NCI-H2171 treated with DMSO at 0.1 percent for 48 hours (cell line): Measurements from ENCODE around the gene SLC9A4.
"Not testable (repeated sequence)": the region's sequence is repeated elsewhere in the genome, so short reads cannot be mapped to it uniquely, and the experiment has no call there.

ENCODE experiments used
- DNase-seq: peaks from one replicate; lab custom pipeline; 2025; lab: John Stamatoyannopoulos, UW

Gene SLC9A4

GRCh38 chr2:102551329-102552096 lies 78.5 kb downstream of the SLC9A4 start:
- DNase-seq, result no peak

DNA sequence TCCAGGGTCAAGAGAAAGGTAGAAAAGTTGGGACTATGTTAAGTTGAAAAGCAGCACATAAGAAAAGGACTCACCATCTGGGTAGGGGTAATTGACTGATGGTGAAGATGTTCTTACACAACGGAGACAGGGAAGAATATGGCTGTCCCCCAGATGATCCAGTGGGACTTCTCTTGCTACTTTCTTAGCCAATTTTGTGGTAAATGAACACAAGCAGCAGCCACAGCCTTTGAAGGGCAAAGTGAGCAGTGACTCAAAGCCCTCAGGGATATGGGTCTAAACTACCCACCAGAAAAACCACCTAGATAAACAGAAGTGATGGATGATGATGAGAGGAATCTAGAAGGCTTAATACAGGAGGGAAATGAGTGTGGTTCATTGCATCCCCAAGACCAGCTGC lies 80.6 kb downstream of the SLC9A4 start:
- DNase-seq, result no peak

DNA sequence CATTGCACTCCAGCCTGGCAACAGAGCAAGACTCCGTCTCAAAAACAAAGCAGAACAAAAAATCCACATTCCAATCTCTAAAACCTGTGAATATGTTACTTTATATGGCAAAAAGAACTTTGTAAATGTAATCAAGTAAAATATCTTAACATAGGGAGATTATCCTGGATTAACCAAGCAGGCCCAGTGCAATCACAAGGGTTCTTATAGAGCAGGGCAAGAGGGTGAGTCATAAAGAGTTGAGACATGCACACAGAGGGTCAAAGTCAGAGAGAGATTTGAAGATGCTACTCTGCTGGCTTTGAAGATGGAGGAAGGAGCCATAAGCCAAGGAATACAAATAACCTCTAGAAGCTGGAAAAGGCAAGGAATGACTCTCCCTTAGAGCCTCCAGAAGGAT lies 85.4 kb downstream of the SLC9A4 start:
- DNase-seq, result no peak

DNA sequence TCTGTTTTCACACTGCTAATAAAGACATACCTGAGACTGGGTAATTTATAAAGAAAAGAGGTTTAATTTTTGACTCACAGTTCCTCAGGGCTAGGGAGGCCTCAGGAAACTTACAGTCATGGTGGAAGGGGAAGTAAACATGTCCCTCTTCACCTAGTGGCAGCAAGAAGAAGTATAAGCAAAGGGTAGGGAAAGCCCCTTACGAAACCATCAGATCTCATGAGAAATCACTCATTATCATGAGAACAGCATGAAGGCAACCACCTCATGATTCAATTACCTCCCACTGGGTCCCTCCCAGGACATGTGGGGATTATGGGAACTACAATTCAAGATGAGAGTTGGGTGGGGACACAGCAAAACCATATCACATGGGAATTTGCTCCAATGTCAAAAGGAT lies 89.5 kb downstream of the SLC9A4 start:
- not testable (repeated sequence) for DNase-seq

- no peak for DNase-seq
Observed at GRCh38 chr2:102575888-102576287, 102.9 kb downstream of the SLC9A4 start.

- no peak for DNase-seq
Observed at GRCh38 chr2:102578376-102578775, 105.3 kb downstream of the SLC9A4 start.

- DNase-seq, result no peak
Observed at GRCh38 chr2:102581911-102582310, 108.9 kb downstream of the SLC9A4 start.

GRCh38 chr2:102582845-102583244 lies 109.8 kb downstream of the SLC9A4 start:
- no peak for DNase-seq
